ENCODE data around the gene DYNC1LI2.

GRCh38 chr16:66681676-66682075 is 69.7 kb downstream of the DYNC1LI2 start:
- TF ChIP-seq EZH2phosphoT487 (IDR thresholded peaks at IDR 0.05; ENCODE audit: borderline replicate concordance) (no peak), CTCF (conservative IDR thresholded peaks at IDR 0.05; ENCODE audit: low read length) (no peak)

Data from Loucy (cell line).